IMR-90 (cell line): Measurements from ENCODE around the gene NBEA. TPM values are rescaled to one million over a fixed set of nuclear protein-coding genes. Genes with fewer than 3 reads are reported as not detected.

Source experiments
- ATAC-seq: fragments of 200-7000 bp; cut with Tn5 transposase; 2 replicates; pipeline ENCODE4 v1.9.1; 2020; ENCODE audit warnings: low read depth, mild to moderate bottlenecking, moderate library complexity
- BruUV-seq: library from RNA; stranded (reverse); fragments of 400-500 nt; replicated peaks from 2 replicates; lab custom pipeline; 2021; lab: Mats Ljungman, UMichigan
- CTCF ChIA-PET: fragments of 300-600 bp; formaldehyde crosslinking; extraction: SDS; loops from one replicate; lab custom pipeline; 2021; ENCODE audit warnings: antibody characterized with exemption; lab: Yijun Ruan, JAX
- POLR2A ChIA-PET: fragments of 300-600 bp; sonication (Branson Sonifier 250); formaldehyde crosslinking; loops from one replicate; lab custom pipeline; 2022; ENCODE audit warnings: antibody characterized with exemption; ENCODE audit not compliant: unreplicated experiment; lab: Charles Lee
- DNase-seq: peaks from one replicate; pipeline ENCODE4 v3.0.0; 2013
- H2AFZ ChIP-seq: replicated peaks from 2 replicates; pipeline ENCODE3; 2013; ENCODE audit warnings: low read length, mild to moderate bottlenecking; ENCODE audit not compliant: poor library complexity
- H2AK5ac ChIP-seq: 2 replicates; pipeline ENCODE4 v1.6.1; 2013; ENCODE audit warnings: low read depth, low read length, inconsistent platforms
- H2AK9ac ChIP-seq: replicated peaks from 2 replicates; pipeline ENCODE3; 2013; ENCODE audit warnings: mild to moderate bottlenecking, low read depth, low read length, moderate library complexity; ENCODE audit not compliant: poor library complexity
- H2BK120ac ChIP-seq: 2 replicates; pipeline ENCODE4 v1.6.1; 2013; ENCODE audit warnings: low read depth, low read length, inconsistent platforms
- H2BK15ac ChIP-seq: 3 replicates; pipeline ENCODE4 v1.6.1; 2013; ENCODE audit warnings: low read depth, low read length, inconsistent platforms
- H2BK20ac ChIP-seq: 2 replicates; pipeline ENCODE4 v1.6.1; 2013; ENCODE audit warnings: low read depth, mild to moderate bottlenecking, inconsistent platforms, low read length, moderate library complexity
- H2BK5ac ChIP-seq: 2 replicates; pipeline ENCODE4 v1.6.1; 2013; ENCODE audit warnings: mild to moderate bottlenecking, low read depth, low read length, inconsistent platforms; ENCODE audit not compliant: poor library complexity, severe bottlenecking
- H3K14ac ChIP-seq: replicated peaks from 2 replicates; pipeline ENCODE4 v1.6.1; 2013; ENCODE audit warnings: low read depth, low read length, inconsistent platforms
- H3K18ac ChIP-seq: 2 replicates; pipeline ENCODE4 v1.6.1; 2013; ENCODE audit warnings: low read depth, low read length, control low read depth
- H3K23ac ChIP-seq: 2 replicates; pipeline ENCODE4 v1.6.1; 2013; ENCODE audit warnings: low read depth, low read length, inconsistent platforms
- H3K27ac ChIP-seq: 2 replicates; pipeline ENCODE4 v1.5.1; 2013; ENCODE audit warnings: mild to moderate bottlenecking, control low read depth, low read length; ENCODE audit not compliant: insufficient read depth
- H3K27me3 ChIP-seq: 2 replicates; pipeline ENCODE4 v1.6.1; 2013; ENCODE audit warnings: low read length; ENCODE audit not compliant: control insufficient read depth, insufficient read depth
- H3K36me3 ChIP-seq: 2 replicates; pipeline ENCODE4 v1.6.1; 2013; ENCODE audit warnings: low read length, mixed read lengths; ENCODE audit not compliant: control insufficient read depth, insufficient read depth
- H3K4ac ChIP-seq: 2 replicates; pipeline ENCODE4 v1.6.1; 2013; ENCODE audit warnings: low read depth, low read length, inconsistent platforms
- H3K4me1 ChIP-seq: 2 replicates; pipeline ENCODE4 v1.6.1; 2013; ENCODE audit warnings: low read length, mixed read lengths; ENCODE audit not compliant: control insufficient read depth, insufficient read depth
- H3K4me2 ChIP-seq: 2 replicates; pipeline ENCODE4 v1.6.1; 2013; ENCODE audit warnings: low read depth, mild to moderate bottlenecking, control low read depth, low read length, moderate library complexity
- H3K4me3 ChIP-seq: 2 replicates; pipeline ENCODE4 v1.5.1; 2013; ENCODE audit warnings: low read depth, mild to moderate bottlenecking, control low read depth, low read length, moderate library complexity; ENCODE audit not compliant: insufficient read depth
- H3K56ac ChIP-seq: 2 replicates; pipeline ENCODE4 v1.6.1; 2013; ENCODE audit warnings: low read length, inconsistent platforms; ENCODE audit not compliant: insufficient read depth; ENCODE audit errors: extremely low read depth
- H3K79me1 ChIP-seq, 2 experiments: 2 replicates each; pipeline ENCODE4 v1.6.1; 2013; ENCODE audit warnings: low read length in 2 of 2, inconsistent platforms in 1 of 2, low read depth in 1 of 2
- H3K9ac ChIP-seq: 2 replicates; pipeline ENCODE4 v1.6.1; 2013; ENCODE audit warnings: low read depth, low read length, control low read depth
- H3K9me1 ChIP-seq: 2 replicates; pipeline ENCODE4 v1.6.1; 2013; ENCODE audit warnings: low read length, inconsistent platforms; ENCODE audit not compliant: insufficient read depth
- H3K9me3 ChIP-seq: 2 replicates; pipeline ENCODE4 v1.6.1; 2013; ENCODE audit warnings: low read length; ENCODE audit not compliant: control insufficient read depth, insufficient read depth
- H4K20me1 ChIP-seq: 2 replicates; pipeline ENCODE4 v1.6.1; 2013; ENCODE audit warnings: low read length, inconsistent platforms; ENCODE audit not compliant: insufficient read depth
- H4K5ac ChIP-seq: 2 replicates; pipeline ENCODE4 v1.6.1; 2013; ENCODE audit warnings: mild to moderate bottlenecking, low read depth, low read length, control low read depth
- H4K8ac ChIP-seq, 2 experiments: 2 replicates each; pipeline ENCODE4 v1.6.1; 2013; ENCODE audit warnings: low read depth in 2 of 2, low read length in 2 of 2, control low read depth in 1 of 2, inconsistent platforms in 1 of 2
- H4K91ac ChIP-seq: 2 replicates; pipeline ENCODE4 v1.6.1; 2013; ENCODE audit warnings: low read depth, low read length, inconsistent platforms; ENCODE audit not compliant: insufficient read depth
- BHLHE40 ChIP-seq: fragments of 150-350 bp; IDR thresholded peaks from 2 replicates; pipeline ENCODE4 v1.6.1; 2016; ENCODE audit warnings: mild to moderate bottlenecking, low read depth, low read length
- MXI1 ChIP-seq: IDR thresholded peaks from 2 replicates; pipeline ENCODE4 v1.6.1; 2012; ENCODE audit warnings: low read depth, mild to moderate bottlenecking, low read length, moderate library complexity, borderline replicate concordance
- POLR2A ChIP-seq: IDR thresholded peaks from 2 replicates; pipeline ENCODE4 v1.6.1; 2012; ENCODE audit warnings: mild to moderate bottlenecking, low read depth, low read length
- RAD21 ChIP-seq: IDR thresholded peaks from 2 replicates; pipeline ENCODE4 v1.6.1; 2012; ENCODE audit warnings: low read length, improper control_type of control experiment
- WGBS, 2 experiments: methylation state at CpG; one replicate each; pipeline versions ENCODE4 v1.1.5 to v1.1.7; 2013; ENCODE audit warnings: missing lambda C conversion rate in 2 of 2; ENCODE audit not compliant: insufficient read length in 1 of 2; ENCODE audit errors: extremely low coverage in 2 of 2; 5-methylcytosine and 5-hydroxymethylcytosine counted together
- dilution Hi-C: fragments of 300-500 bp; cut with HindIII; formaldehyde crosslinking; loops from one replicate; pipeline ENCODE4 v1.14.3; 2018; ENCODE audit warnings: low sequenced_read_pairs; ENCODE audit not compliant: unreplicated experiment
- in situ Hi-C: fragments of 300-500 bp; cut with MboI; formaldehyde crosslinking; loops from 3 replicates; pipeline ENCODE4 v1.14.3; 2019; ENCODE audit warnings: low sequenced_read_pairs, inconsistent platforms, mixed read lengths
- intact Hi-C: fragments of 100-400 bp; cut with micrococcal nuclease; formaldehyde crosslinking; loops from 2 replicates; pipeline ENCODE4 v1.10.0; 2022
- polyA plus RNA-seq, 3 experiments: library from polyadenylated mRNA; depleted of rRNA; stranded (reverse); fragments of >200 nt; gene quantifications; 2 replicates each; pipeline ENCODE4 v1.2.3, GENCODE V29; 2012; ENCODE audit warnings: low replicate concordance in 1 of 3
- total RNA-seq: library from RNA; depleted of rRNA; stranded (reverse); fragments of >200 nt; gene quantifications from 2 replicates; pipeline ENCODE4 v1.2.3, GENCODE V29; 2012
- TF ChIP-seq, protein P1 (sequence below): fragments of 150-350 bp; IDR thresholded peaks from 2 replicates; pipeline ENCODE4 v1.6.1; 2016; ENCODE audit warnings: low read depth, mild to moderate bottlenecking, low read length, moderate library complexity, borderline replicate concordance

Gene NBEA
- total and polyA plus RNA-seq, 2 of the 4 experiments (the other 2 are of a cell fraction): 0.82 to 2.2 TPM

DNA sequence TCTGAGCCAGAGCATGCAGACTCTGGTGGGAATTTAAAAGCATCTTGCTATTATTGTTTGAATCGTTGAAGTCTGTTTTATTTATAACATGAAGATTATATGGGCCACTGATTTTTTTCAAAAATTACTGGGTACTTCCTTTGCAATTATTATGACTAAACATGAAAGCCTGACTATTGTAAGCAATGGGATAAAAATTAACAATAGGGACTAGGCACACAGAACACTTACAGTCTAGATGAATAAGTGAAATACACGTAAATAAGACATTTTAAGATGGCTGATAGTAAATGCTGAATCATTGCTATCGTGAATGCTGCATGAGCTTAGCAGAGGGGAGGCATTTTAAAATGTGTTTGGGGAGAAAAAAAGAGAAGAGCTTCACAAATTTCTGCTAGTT, 615.4 kb downstream of the NBEA start:
- H2AFZ ChIP-seq: no peak overlapping the region
- no peak overlapping the region for H3K56ac ChIP-seq
- in situ Hi-C loops (no loop called here), dilution Hi-C loops (no loop called here), intact Hi-C loops (no loop called here)
- no peak overlapping the region for H4K5ac ChIP-seq
- no peak overlapping the region for H3K4me3 ChIP-seq
- H3K4me1 ChIP-seq: no peaks in the 10 kb centered on the region
- no peak overlapping the region for H3K14ac ChIP-seq
- no peak overlapping the region for H3K4me2 ChIP-seq
- no peak overlapping the region for H3K4ac ChIP-seq
- no peak overlapping the region for H4K91ac ChIP-seq
- no peaks in the 10 kb centered on the region for H3K27me3 ChIP-seq
- H2AK9ac ChIP-seq: no peak overlapping the region
- WGBS, 2 experiments: no CpG with 5 or more reads among the region's 3 CpGs
- H4K8ac ChIP-seq: no peak overlapping the region
- no peaks in the 10 kb centered on the region for H3K9me1 ChIP-seq
- no peak overlapping the region for H3K23ac ChIP-seq
- H3K9ac ChIP-seq: no peak overlapping the region
- no peaks in the 10 kb centered on the region for H3K79me1 ChIP-seq
- no peak overlapping the region for H2BK15ac ChIP-seq
- no peaks in the 10 kb centered on the region for H3K36me3 ChIP-seq
- ChIA-PET CTCF (no interaction called here), POLR2A (no interaction called here)
- no peak overlapping the region for H3K27ac ChIP-seq
- no peaks in the 10 kb centered on the region for H3K9me3 ChIP-seq
- no peak overlapping the region for H3K18ac ChIP-seq
- no peak overlapping the region for H2BK5ac ChIP-seq
- TF ChIP-seq MXI1 (no peak), RAD21 (no peak), BHLHE40 (no peak), POLR2A (no peak)
- TF ChIP-seq, protein P1, sequence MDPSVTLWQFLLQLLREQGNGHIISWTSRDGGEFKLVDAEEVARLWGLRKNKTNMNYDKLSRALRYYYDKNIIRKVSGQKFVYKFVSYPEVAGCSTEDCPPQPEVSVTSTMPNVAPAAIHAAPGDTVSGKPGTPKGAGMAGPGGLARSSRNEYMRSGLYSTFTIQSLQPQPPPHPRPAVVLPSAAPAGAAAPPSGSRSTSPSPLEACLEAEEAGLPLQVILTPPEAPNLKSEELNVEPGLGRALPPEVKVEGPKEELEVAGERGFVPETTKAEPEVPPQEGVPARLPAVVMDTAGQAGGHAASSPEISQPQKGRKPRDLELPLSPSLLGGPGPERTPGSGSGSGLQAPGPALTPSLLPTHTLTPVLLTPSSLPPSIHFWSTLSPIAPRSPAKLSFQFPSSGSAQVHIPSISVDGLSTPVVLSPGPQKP: no peak
- no TSS peak for BruUV-seq
- ATAC-seq: no peak
- no peak overlapping the region for H2BK120ac ChIP-seq
- no peak overlapping the region for H2BK20ac ChIP-seq
- DNase-seq: no peak
- H4K20me1 ChIP-seq: no peaks in the 10 kb centered on the region
- H2AK5ac ChIP-seq: no peak overlapping the region
